ENCODE measurements around the gene CD69. TPM values are rescaled to one million over a fixed set of nuclear protein-coding genes. Genes with fewer than 3 reads are reported as not detected.

CD69 gene
- total RNA-seq, 1 donor from 2014 or later, result 1.6 TPM

GRCh38 chr12:9752145-9752933, 8.4 kb downstream of the CD69 start:
- no peak for TF ChIP-seq CTCF (conservative IDR thresholded peaks at IDR 0.05)
- DNase-seq (ENCODE audit: extremely low spot score, unreplicated experiment), result no peak
- Mint-ChIP-seq H3K9me3 (no peaks in the 10 kb centered on the region), H3K4me1 (ENCODE audit: unreplicated experiment) (no peaks in the 10 kb centered on the region), H3K27me3 (no peaks in the 10 kb centered on the region), H3K27ac (no peak overlapping the region), H3K36me3 (no peaks in the 10 kb centered on the region), H3K4me3 (no peak overlapping the region)

- no peak for TF ChIP-seq CTCF (conservative IDR thresholded peaks at IDR 0.05)
- H3K4me1 Mint-ChIP-seq (ENCODE audit: unreplicated experiment), result no peaks in the 10 kb centered on the region
- H3K9me3 Mint-ChIP-seq, result no peaks in the 10 kb centered on the region
- DNase-seq (ENCODE audit: extremely low spot score, unreplicated experiment), result no peak
- H3K27me3 Mint-ChIP-seq, result no peaks in the 10 kb centered on the region
- no peak overlapping the region for H3K27ac Mint-ChIP-seq
- H3K36me3 Mint-ChIP-seq, result no peaks in the 10 kb centered on the region
- H3K4me3 Mint-ChIP-seq, result no peak overlapping the region
These were observed 9.2 kb downstream of the CD69 start for GRCh38 chr12:9751204-9752144.

GRCh38 chr12:9750276-9751203, 10.2 kb downstream of the CD69 start:
- H3K27me3 Mint-ChIP-seq, result no peaks in the 10 kb centered on the region
- no peak overlapping the region for H3K27ac Mint-ChIP-seq
- no peak for DNase-seq (ENCODE audit: extremely low spot score, unreplicated experiment)
- no peaks in the 10 kb centered on the region for H3K4me1 Mint-ChIP-seq (ENCODE audit: unreplicated experiment)
- H3K4me3 Mint-ChIP-seq, result peak overlapping the region; percentile 1
- H3K9me3 Mint-ChIP-seq, result no peaks in the 10 kb centered on the region
- TF ChIP-seq CTCF (conservative IDR thresholded peaks at IDR 0.05), result peak; percentile 95
- H3K36me3 Mint-ChIP-seq, result no peaks in the 10 kb centered on the region

GRCh38 chr12:9749640-9750039, 11.1 kb downstream of the CD69 start:
- DNase-seq (ENCODE audit: extremely low spot score, unreplicated experiment), result no peak
- Mint-ChIP-seq H3K27me3 (no peaks in the 10 kb centered on the region), H3K9me3 (no peaks in the 10 kb centered on the region), H3K36me3 (no peaks in the 10 kb centered on the region), H3K4me3 (no peak overlapping the region), H3K4me1 (ENCODE audit: unreplicated experiment) (no peaks in the 10 kb centered on the region), H3K27ac (no peak overlapping the region)
- TF ChIP-seq CTCF (conservative IDR thresholded peaks at IDR 0.05), result no peak

- H3K27ac Mint-ChIP-seq, result no peak overlapping the region
- no peaks in the 10 kb centered on the region for H3K4me1 Mint-ChIP-seq (ENCODE audit: unreplicated experiment)
- no peak overlapping the region for H3K4me3 Mint-ChIP-seq
- H3K36me3 Mint-ChIP-seq, result no peaks in the 10 kb centered on the region
- DNase-seq (ENCODE audit: extremely low spot score, unreplicated experiment), result no peak
- no peaks in the 10 kb centered on the region for H3K9me3 Mint-ChIP-seq
- H3K27me3 Mint-ChIP-seq, result no peaks in the 10 kb centered on the region
- TF ChIP-seq CTCF (conservative IDR thresholded peaks at IDR 0.05), result no peak
These were observed 15.5 kb downstream of the CD69 start for GRCh38 chr12:9745199-9745598.

Measured in type B pancreatic cell (in vitro differentiated cells).